ENCODE results near the gene KCNH6.

DNA sequence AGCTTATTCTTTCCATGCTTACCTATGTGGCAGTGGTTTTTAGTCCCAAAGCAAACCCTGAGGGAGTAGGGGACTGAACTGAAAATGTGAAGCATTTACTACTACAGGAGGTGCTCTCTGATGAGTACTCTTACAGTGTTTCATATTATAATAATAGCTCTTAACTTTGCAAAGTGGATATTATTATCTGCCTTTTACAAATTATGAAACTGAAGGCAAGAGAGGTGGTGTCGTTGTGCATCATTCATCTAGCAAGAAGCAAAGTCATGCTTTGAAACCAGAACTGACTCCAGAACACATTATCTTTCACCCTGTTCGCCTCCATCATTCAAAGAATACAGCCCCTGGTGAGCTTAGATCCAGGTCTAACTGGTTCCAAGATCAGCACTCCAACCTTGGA, 8.2 kb upstream of the KCNH6 start:
- no peak for TF ChIP-seq SPI1 (IDR thresholded peaks at IDR 0.05; ENCODE audit: low read depth, low read length)
- no peak for TF ChIP-seq POLR2A (IDR thresholded peaks at IDR 0.05; ENCODE audit: low read depth, low read length)
- TF ChIP-seq POLR2AphosphoS5 (IDR thresholded peaks at IDR 0.05; ENCODE audit: low read depth, low read length): no peak

All from GM12891 (cell line).